MV-4-11 (cell line): ENCODE measurements around the gene TMIGD3.

Source experiments
- DNase-seq: peaks from one replicate; lab custom pipeline; 2025; lab: John Stamatoyannopoulos, UW

TMIGD3 gene

DNA sequence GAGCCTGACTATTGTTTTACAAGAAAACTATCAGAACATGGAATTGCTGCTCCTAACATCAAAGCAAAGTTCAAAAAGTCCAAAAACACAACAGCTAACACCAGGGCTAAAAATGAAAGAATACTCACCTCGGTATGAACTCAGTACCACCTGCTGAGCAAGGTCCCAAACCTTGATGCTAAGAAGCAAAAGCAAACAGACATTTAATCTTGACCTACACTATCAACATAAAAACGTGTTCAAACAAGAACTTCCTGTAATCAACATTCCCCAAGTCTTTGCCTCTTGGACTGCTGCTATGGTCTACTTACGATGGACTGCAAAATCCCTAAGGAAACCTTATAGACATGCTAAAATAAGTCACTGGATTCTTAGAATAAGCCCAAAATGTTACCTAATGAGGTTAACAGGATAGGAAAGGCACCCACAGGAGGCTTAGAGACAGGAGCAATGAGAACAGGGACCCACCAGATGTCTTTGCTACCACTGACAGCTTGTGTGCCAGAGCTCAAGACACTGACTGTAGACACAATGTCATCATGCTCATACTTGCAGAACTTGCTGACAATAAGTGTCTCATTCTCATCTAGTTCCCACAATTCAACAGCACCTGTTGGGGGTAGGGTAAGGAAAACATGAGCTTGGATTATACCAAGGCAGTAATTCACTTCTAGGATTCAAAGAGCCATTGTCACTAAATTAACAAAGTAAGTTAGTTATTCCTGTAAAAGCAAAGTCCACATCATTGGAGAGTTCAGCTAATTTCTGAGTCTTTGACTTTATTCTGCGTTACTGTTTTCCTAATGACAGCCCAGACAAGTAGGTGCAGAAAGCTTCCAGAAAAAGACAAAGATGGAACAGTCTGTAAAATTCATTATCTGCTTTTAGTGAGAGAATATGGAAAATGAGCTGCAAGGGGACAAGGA is 56.2 kb downstream of the TMIGD3 start:
- no peak for DNase-seq

DNA sequence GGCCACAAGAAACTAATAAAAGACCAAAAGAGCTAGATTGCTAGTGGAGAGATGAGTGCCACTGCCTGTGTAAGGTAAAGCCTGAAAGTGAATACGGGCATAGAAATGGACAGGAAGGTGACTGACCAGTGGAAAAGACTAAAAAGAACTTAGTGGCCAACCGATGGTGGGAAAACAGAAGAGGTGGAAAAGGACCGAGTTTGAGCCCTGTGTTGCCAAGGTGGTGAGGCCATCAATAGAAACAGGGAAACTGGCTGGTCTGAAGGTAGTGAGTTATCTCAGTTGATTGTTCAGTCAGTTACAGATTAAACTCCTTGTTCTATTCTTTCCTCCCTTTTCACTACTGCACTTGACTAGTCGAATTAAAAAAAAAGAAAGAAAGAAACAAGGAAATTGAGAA is 56.9 kb downstream of the TMIGD3 start:
- DNase-seq = no peak

DNA sequence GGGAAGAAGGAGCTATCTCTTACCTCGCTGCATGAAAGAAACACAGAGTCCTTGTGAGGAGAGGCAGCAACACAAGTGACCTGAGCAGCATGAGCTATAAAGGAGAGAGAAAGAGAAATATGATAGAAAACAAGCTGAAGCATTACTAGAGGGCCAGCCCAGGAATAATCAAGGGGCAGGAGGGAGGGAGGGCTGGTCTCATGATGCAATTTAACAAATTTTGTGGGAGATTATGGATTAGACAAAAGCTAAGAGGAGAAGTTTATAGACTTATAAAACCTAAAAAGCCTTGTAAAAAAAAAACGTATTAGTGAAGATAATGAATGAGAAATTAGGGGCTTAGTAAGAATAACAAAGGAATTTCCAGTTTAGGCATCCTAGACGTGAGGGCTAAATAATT is 59.4 kb downstream of the TMIGD3 start:
- DNase-seq = no peak

DNA sequence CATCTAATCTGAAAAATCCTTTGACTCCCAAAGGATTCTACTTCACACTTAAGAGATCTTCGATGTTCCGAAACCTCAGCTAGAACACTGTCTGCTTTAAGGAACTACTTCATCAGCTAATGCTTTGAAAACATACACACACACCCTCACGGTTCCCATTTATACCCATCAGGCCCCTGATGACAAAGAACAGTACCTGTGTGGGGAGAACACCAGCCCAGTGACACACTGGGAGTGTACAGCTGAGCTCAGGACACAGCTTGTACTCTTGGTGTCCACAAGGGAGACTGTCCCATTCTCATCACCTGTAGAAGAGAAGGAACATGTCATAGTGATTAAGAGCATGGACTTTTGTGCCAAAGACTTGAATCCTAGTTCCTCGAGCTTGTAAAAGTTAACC is 61.0 kb downstream of the TMIGD3 start:
- no peak for DNase-seq

DNA sequence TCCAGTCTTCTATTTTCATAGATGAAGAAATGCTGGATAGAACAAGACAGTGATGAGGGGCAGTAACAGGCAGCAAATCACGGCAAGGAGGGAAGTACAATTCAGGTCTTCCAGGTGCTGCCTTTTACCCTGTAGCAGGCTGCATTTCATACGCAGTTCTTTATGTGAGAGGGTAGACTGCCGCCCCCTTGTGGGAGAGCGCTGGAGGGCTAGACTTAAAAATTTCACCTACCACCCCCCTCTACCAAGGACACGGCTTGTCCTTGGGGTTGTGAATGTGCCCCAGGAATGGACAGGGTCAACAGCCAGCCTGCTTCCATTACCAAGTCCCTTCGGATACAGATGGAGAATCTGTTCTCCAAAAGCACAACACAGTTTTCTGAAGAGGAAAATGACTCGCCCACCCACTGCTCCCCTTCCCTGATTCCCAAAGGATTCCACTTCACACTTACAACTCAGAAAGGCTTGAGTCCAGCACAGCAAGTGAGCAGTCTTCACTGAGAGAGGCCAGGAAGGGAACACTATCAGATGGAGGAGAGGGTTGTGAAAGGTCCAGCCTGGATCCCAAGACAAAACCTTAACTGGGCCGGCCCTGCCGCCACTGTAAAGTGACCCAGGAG is 61.8 kb downstream of the TMIGD3 start:
- no peak for DNase-seq

DNA sequence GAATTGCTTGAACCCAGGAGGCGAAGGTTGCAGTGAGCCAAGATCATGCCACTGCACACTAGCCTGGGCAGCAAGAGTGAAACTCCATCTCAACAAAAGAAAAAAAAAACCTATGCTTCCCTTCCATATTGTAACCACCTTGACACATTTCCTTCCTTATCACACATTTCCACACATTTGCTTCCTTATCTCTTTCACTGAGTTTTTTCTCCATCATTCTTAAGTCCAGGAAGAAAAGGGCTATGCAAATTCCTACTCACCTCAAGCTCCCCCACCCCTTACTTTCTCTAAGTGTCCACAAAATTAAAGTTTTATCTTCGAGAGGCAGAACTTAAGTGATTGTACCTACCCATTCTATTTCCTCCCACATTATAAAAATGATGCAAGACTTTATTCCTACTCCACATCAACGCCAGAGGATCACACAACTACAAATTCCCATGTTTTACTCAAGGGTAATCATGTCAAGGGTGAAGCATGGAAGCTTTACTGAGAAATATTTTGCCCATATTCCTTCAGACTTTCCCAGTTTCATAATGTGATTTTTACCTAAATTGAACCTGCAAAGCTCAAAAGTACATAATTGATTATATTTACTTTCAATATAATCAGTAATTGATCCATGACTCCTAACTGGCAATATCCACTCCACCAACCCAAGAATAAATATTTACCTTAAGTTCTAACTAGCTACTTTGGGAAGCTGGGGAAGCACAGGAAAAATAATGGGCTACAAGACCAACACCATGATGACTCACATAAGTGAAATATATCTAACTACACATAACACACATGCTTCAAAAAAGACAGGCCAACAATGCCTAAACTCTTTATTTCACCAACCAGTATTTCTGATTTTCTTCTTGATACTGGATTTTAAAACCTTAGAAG is 63.7 kb downstream of the TMIGD3 start:
- DNase-seq = no peak

DNA sequence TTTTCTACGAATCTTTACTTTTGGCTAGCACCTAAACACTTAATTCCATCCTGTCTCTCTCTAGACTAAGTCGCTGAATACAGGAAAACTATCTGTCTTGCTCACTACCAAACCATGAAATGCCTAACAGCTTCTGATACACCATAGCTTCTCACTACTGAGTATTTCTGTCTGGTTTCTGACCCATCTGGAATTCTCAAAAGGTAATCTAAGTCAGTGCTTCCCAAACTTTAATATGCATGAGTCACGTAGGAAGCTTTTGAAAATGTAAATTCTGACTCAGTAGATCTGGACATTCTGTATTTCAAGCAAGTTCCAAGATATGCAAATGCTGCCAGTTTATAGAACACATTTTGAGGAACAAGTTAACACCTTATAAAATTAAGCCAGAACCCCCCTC is 66.7 kb downstream of the TMIGD3 start:
- DNase-seq = no peak
